GM15510 (cell line): Measurements from ENCODE around the gene RETREG3.

Source experiments
- POLR2A ChIP-seq: IDR thresholded peaks from 3 replicates; pipeline ENCODE4 v1.6.1; 2011; ENCODE audit warnings: borderline replicate concordance; ENCODE audit not compliant: insufficient read length; ENCODE audit errors: extremely low read depth

RETREG3 gene

DNA sequence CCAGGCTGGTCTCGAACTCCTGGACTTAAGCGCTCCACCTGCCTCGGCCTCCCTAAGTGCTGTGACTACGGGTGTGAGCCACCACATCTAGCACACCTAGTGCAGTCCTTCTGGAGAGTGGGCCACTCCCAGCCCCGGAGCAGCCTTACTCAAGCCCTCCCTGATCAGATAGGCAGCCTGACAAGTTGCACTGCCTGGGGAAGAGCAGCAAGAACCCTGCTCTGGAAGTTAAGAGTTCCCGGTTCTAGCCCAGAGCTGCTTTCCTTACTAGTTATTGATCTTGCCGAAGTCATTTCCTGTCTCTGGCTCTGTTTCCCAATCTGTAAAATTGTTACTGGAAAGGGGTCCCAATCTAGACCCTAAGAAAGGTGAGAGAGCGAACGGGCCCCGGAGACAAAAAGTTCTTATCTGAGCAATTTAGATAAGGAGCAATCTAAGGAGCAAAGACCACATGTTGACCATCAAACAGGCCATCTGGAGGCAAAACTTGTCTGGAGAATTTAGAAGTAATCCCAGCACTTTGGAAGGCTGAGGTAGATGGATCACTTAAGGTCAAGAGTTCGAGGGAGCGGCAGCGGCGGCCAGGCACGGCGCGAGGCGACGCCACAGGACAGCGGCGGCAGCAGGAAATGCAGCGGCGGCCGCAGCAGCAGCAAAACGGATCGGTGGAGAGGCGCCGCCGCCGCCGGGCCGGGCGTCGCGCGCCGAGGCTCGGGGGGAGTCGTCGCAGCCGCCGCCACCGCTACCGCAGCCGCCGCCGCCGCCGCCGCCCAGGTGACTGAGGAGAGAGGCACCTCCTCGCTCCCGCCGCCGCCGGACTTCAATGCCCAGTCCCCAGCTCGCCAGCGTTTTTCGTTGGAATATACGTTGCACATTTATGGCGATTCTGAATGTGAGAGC is 77.5 kb downstream of the RETREG3 start:
- TF ChIP-seq POLR2A: peak; percentile 32

DNA sequence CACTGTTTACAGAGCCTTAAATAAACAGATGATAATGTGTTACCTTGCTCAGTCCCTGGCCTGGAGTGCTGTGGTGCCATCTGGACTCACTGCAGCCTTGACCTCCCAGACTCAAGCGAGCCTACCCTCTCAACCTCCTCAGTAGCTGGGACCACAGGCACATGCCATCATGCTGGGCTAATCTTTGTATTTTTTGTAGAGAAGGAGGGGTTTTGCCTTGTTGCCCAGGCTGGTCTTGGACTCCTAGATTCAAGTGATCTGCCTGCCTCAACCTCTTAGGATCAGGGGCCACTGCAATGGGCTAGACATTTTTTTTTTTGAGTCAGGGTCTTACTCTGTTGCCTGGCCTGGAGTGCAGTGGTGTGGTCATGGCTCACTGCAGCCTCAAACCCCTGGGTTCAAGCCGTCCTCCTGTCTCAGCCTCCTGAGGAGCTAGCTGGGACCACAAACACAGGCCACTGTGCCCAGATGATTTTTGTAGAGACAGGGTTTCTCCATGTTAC is 78.2 kb downstream of the RETREG3 start:
- TF ChIP-seq POLR2A: no peak
